Ovary (tissue), 3 donors: ENCODE results near the gene KRTAP10-10.

ENCODE experiments used
- CTCF ChIP-seq, 3 donors: fragments of 450-650 bp in 2 of 3; fragments of 200-600 bp in 1 of 3; IDR thresholded peaks; one replicate each; pipeline versions ENCODE4 v1.5.1 to v1.8.0; 2016 to 2022; ENCODE audit warnings: antibody characterized with exemption in 3 of 3, mild to moderate bottlenecking in 1 of 3
- EP300 ChIP-seq: sonication (generic); formaldehyde crosslinking; IDR thresholded peaks from one replicate; pipeline ENCODE4 v1.6.1; 2017; ENCODE audit warnings: antibody characterized with exemption
- POLR2A ChIP-seq: fragments of 450-650 bp; IDR thresholded peaks from one replicate; pipeline ENCODE4 v1.6.1; 2017; ENCODE audit warnings: antibody characterized with exemption, mild to moderate bottlenecking, moderate library complexity
- donor health status: DM: no; HTN: no; CAD: no.

- TF ChIP-seq CTCF (IDR thresholded peaks at IDR 0.05): no peak
- TF ChIP-seq POLR2A: no peak
- TF ChIP-seq EP300: no peak
Observed at GRCh38 chr21:44650265-44650972, 13.3 kb downstream of the KRTAP10-10 start.
